GM23248 (cell line): Measurements from ENCODE around the gene TCF12. TPM values are rescaled to one million over a fixed set of nuclear protein-coding genes. Genes with fewer than 3 reads are reported as not detected.

ENCODE experiments used
- DNase-seq: peaks from one replicate; pipeline ENCODE4 v3.0.0-alpha.2; 2015
- H2AFZ ChIP-seq: fragments of 200-600 bp; sonication (generic); 2 replicates; pipeline ENCODE4 v1.6.1; 2016; ENCODE audit warnings: antibody characterized with exemption
- H3F3A ChIP-seq: fragments of 200-600 bp; sonication (generic); 2 replicates; pipeline ENCODE4 v1.6.1; 2016; ENCODE audit warnings: mild to moderate bottlenecking, antibody characterized with exemption, mixed run types; ENCODE audit not compliant: insufficient read depth
- H3K27ac ChIP-seq: fragments of 200-600 bp; sonication (generic); 2 replicates; pipeline ENCODE4 v1.5.1; 2016; ENCODE audit warnings: mild to moderate bottlenecking
- H3K27me3 ChIP-seq: fragments of 200-600 bp; sonication (generic); replicated peaks from 2 replicates; pipeline ENCODE4 v1.6.1; 2016; ENCODE audit warnings: mild to moderate bottlenecking; ENCODE audit not compliant: insufficient read depth
- H3K36me3 ChIP-seq: fragments of 200-600 bp; sonication (generic); 2 replicates; pipeline ENCODE4 v1.6.1; 2016; ENCODE audit warnings: low read depth, mild to moderate bottlenecking
- H3K4me1 ChIP-seq: fragments of 200-600 bp; sonication (generic); 2 replicates; pipeline ENCODE4 v1.6.1; 2016; ENCODE audit warnings: mild to moderate bottlenecking; ENCODE audit not compliant: insufficient read depth
- H3K4me2 ChIP-seq: fragments of 200-600 bp; sonication (generic); one replicate; pipeline ENCODE4 v1.6.1; 2016; ENCODE audit warnings: mild to moderate bottlenecking; ENCODE audit not compliant: unreplicated experiment
- H3K4me3 ChIP-seq: fragments of 200-600 bp; sonication (generic); 2 replicates; pipeline ENCODE4 v1.5.1; 2016; ENCODE audit warnings: mild to moderate bottlenecking
- H3K79me2 ChIP-seq: fragments of 200-600 bp; sonication (generic); 2 replicates; pipeline ENCODE4 v1.6.1; 2016; ENCODE audit warnings: mild to moderate bottlenecking; ENCODE audit not compliant: insufficient read depth
- H3K9ac ChIP-seq: fragments of 200-600 bp; sonication (generic); 2 replicates; pipeline ENCODE4 v1.6.1; 2016; ENCODE audit warnings: mild to moderate bottlenecking
- H3K9me2 ChIP-seq: fragments of 200-600 bp; sonication (generic); 2 replicates; pipeline ENCODE4 v1.6.1; 2016; ENCODE audit warnings: mixed run types, mild to moderate bottlenecking, moderate library complexity; ENCODE audit not compliant: insufficient read depth
- H3K9me3 ChIP-seq: fragments of 200-600 bp; sonication (generic); one replicate; pipeline ENCODE4 v1.6.1; 2017; ENCODE audit warnings: low read depth
- H4K20me1 ChIP-seq: fragments of 200-600 bp; sonication (generic); 2 replicates; pipeline ENCODE4 v1.6.0; 2016; ENCODE audit not compliant: insufficient read depth
- EZH2 ChIP-seq: fragments of 200-600 bp; sonication (generic); IDR thresholded peaks from 2 replicates; pipeline ENCODE4 v1.6.1; 2018; ENCODE audit warnings: antibody characterized with exemption, mild to moderate bottlenecking; ENCODE audit not compliant: insufficient read depth, poor library complexity, severe bottlenecking
- EZH2phosphoT487 ChIP-seq: fragments of 200-600 bp; sonication (generic); IDR thresholded peaks from 2 replicates; pipeline ENCODE4 v1.6.1; 2018; ENCODE audit warnings: antibody characterized with exemption, moderate library complexity, mild to moderate bottlenecking, low read depth; ENCODE audit not compliant: insufficient read depth
- WGBS, 2 experiments: methylation state at CpG; one replicate each; pipeline ENCODE4 v1.1.6; 2015 to 2017; ENCODE audit warnings: low lambda C conversion rate in 2 of 2, low coverage in 1 of 2; ENCODE audit errors: missing lambda C conversion rate in 2 of 2; 5-methylcytosine and 5-hydroxymethylcytosine counted together
- in situ Hi-C: fragments of 300-500 bp; cut with MboI; formaldehyde crosslinking; loops from 2 replicates; pipeline ENCODE4 v1.15.0; 2020
- polyA plus RNA-seq: library from polyadenylated mRNA; unstranded; fragments of >200 nt; fragmentation: Nextera tagmentation; extraction: Ambion mirVana; gene quantifications from 2 replicates; pipeline ENCODE4 v1.2.1, GENCODE V29; 2016
- total RNA-seq: library from RNA; depleted of rRNA; stranded (reverse); fragments of >200 nt; shearing (Covaris generic); gene quantifications from 2 replicates; pipeline ENCODE4 v1.2.3, GENCODE V29; 2014

The TCF12 gene
- total and polyA plus RNA-seq, 2 experiments from 2014 or later: 53.6 to 58.6 TPM

DNA sequence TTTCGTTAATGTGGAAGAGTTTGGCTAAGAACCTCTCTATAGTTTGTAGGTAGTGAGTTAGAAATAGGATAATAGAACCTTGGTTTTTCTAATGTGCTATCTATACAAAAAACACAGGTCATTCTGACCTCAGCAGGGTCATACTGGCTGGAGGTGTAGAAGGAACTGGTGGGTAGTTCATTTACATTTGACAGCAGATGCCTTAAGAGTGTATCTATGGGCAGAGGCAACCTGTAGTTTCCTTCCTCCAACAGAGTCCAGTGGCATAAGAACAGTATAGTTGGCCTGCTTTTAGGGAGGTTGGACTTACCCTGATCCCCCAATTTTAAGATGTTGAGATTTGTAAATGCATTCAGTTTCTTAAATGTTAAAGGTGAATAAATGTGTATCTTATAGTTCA, 152.2 kb downstream of the TCF12 start:
- no peaks in the 10 kb centered on the region for H3K9me3 ChIP-seq
- 0 out of 2 replicates have a peak, but pooled peaks cover 4% of the 10 kb centered on the region for H4K20me1 ChIP-seq
- H3K4me2 ChIP-seq: no peak overlapping the region
- TF ChIP-seq EZH2 (no peak), EZH2phosphoT487 (no peak)
- H3K4me3 ChIP-seq: no peak overlapping the region
- in situ Hi-C loops: no loop called here
- H2AFZ ChIP-seq: no peak overlapping the region
- no peaks in the 10 kb centered on the region for H3K27me3 ChIP-seq
- DNase-seq: no peak
- 100% methylated on average over 1 of the region's 1 CpG for WGBS, 2 experiments
- peaks cover 96% of the 10 kb centered on the region for H3K79me2 ChIP-seq
- H3K9ac ChIP-seq: no peak overlapping the region
- H3K4me1 ChIP-seq: peaks cover 15% of the 10 kb centered on the region
- H3K36me3 ChIP-seq: no peaks in the 10 kb centered on the region
- H3F3A ChIP-seq: peaks cover 13% of the 10 kb centered on the region; the same call in 1 of the 2 replicates
- no peaks in the 10 kb centered on the region for H3K9me2 ChIP-seq
- H3K27ac ChIP-seq: no peak overlapping the region

DNA sequence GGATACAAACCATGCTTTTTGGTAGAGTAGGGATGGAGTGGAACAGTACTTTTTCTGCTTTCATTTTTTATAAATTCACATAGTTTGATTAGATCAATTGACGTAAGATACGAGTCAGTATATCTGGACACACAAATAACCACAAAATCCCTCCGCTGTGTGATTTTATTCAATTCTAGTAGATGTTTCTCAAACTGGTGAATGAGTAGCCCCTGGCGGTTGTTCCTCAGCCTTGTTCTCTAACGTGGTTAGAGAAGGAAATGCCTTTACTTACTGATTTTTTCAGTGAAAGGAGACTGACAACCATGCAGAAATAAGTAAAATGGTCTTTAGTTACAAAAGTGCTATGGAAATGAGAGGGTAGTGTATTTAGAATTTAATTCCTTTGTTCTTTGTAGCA, 161.0 kb downstream of the TCF12 start:
- Histone ChIP-seq H3K4me1 (no peaks in the 10 kb centered on the region), H3K9ac (no peak overlapping the region), H4K20me1 (no peaks in the 10 kb centered on the region), H3K79me2 (peaks cover 99% of the 10 kb centered on the region), H3K9me2 (no peaks in the 10 kb centered on the region), H3K4me3 (no peak overlapping the region), H3K36me3 (no peaks in the 10 kb centered on the region), H2AFZ (no peak overlapping the region), H3K9me3 (no peaks in the 10 kb centered on the region), H3K27ac (no peak overlapping the region), H3K27me3 (no peaks in the 10 kb centered on the region), H3F3A (no peaks in the 10 kb centered on the region), H3K4me2 (no peak overlapping the region)
- DNase-seq: no peak
- WGBS, 2 experiments: 82 to 86% methylated on average over 5 of the region's 5 CpGs
- in situ Hi-C loops: no loop called here
- no peak for TF ChIP-seq EZH2
- TF ChIP-seq EZH2phosphoT487: no peak

DNA sequence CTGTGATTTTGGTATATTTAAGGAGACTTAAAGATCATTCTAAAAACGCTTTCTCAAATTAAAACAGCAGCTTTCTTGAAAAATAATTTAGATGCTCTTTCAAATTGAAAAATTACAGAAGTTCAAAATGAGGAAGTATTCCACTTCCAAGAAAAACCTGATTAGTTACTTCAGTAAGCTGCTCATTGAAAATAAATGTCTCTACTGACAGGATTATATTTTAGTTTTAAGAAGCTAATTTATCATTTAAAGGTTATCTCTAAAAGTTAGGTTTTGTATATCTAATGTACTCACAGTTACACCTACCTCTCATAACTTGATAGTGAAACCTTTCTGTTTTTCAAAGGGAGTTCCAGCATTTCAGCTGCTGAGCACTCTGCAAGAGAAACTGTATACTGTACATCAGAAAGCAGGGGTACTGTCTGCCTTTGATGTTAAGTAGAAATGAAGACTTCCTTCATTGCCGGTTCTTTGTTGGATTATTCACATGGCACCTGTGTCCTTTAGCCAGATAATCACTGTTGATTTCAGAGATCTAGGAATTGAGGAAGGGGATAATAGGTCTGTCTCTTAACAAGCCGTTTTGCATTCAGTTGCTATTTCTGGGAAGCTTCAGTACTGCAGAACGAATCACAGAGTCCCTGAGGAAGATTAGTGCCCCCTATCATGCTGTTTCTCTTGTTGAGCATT, 161.6 kb downstream of the TCF12 start:
- no peak overlapping the region for H2AFZ ChIP-seq
- H3K9ac ChIP-seq: no peak overlapping the region
- H3K36me3 ChIP-seq: no peaks in the 10 kb centered on the region
- peaks cover 99% of the 10 kb centered on the region for H3K79me2 ChIP-seq
- H3K27me3 ChIP-seq: no peaks in the 10 kb centered on the region
- WGBS, 2 experiments: 56 to 57% methylated on average over 4 of the region's 4 CpGs
- H3K9me3 ChIP-seq: no peaks in the 10 kb centered on the region
- no peak for DNase-seq
- H4K20me1 ChIP-seq: no peaks in the 10 kb centered on the region
- H3K9me2 ChIP-seq: no peaks in the 10 kb centered on the region
- no peak overlapping the region for H3K4me2 ChIP-seq
- H3K4me1 ChIP-seq: no peaks in the 10 kb centered on the region
- H3K4me3 ChIP-seq: no peak overlapping the region
- in situ Hi-C loops: no loop called here
- no peaks in the 10 kb centered on the region for H3F3A ChIP-seq
- H3K27ac ChIP-seq: no peak overlapping the region
- TF ChIP-seq EZH2 (no peak), EZH2phosphoT487 (no peak)

DNA sequence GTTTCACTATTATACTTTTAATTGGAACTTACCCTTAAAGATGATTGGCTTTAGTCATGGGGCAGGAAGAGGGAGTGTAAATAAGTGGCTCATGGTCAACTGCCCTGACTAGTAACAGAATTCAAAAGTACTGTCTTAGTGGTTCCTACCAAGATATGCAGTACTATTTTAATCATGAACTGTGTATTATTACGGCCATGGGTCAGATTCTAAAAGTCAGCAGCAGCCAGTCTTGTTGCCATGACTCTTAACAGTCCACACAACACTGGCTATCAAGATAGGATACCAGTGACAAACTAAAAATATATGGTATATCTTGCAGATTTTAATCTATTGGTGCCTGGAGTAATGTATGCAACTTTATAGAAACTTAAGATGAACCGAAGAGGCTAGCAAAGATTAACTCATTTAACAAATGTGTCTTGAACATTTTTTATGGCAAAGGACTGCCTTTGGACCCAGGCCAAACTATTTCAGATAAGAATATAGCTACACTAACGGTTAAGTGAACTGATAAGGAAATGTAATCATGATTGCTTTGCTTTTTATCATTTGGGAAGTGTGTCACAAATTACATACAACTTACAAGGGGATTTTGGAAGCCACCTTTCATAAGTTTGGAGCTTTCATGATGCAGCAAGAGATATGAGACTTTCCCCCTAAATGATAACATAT, 163.7 kb downstream of the TCF12 start:
- Histone ChIP-seq H3K27ac (no peak overlapping the region), H3K4me1 (no peaks in the 10 kb centered on the region), H3F3A (no peaks in the 10 kb centered on the region), H3K4me3 (no peak overlapping the region), H3K36me3 (no peaks in the 10 kb centered on the region), H2AFZ (no peak overlapping the region), H4K20me1 (no peaks in the 10 kb centered on the region), H3K9me3 (no peaks in the 10 kb centered on the region), H3K79me2 (peaks cover 91% of the 10 kb centered on the region), H3K4me2 (no peak overlapping the region), H3K9ac (no peak overlapping the region), H3K27me3 (no peaks in the 10 kb centered on the region), H3K9me2 (no peaks in the 10 kb centered on the region)
- in situ Hi-C loops: no loop called here
- WGBS, 2 experiments: 69 to 71% methylated on average over 3 of the region's 3 CpGs
- no peak for DNase-seq
- TF ChIP-seq EZH2phosphoT487: no peak
- TF ChIP-seq EZH2: no peak
